BLaER1 (cell line): ENCODE results near the gene CMTM2.
"Not testable (repeated sequence)": the region's sequence is repeated elsewhere in the genome, so short reads cannot be mapped to it uniquely, and the experiment has no call there.

Source experiments
- H3K27ac ChIP-seq: shearing (Covaris generic); formaldehyde crosslinking; 2 replicates; pipeline ENCODE4 v1.8.1; 2022
- H3K27me3 ChIP-seq: shearing (Covaris generic); formaldehyde crosslinking; 2 replicates; pipeline ENCODE4 v1.8.1; 2022
- H3K36me3 ChIP-seq: shearing (Covaris generic); formaldehyde crosslinking; 2 replicates; pipeline ENCODE4 v1.8.1; 2022
- H3K4me1 ChIP-seq: shearing (Covaris generic); formaldehyde crosslinking; 2 replicates; pipeline ENCODE4 v1.8.1; 2022
- H3K4me2 ChIP-seq: shearing (Covaris generic); formaldehyde crosslinking; 2 replicates; pipeline ENCODE4 v1.8.1; 2022
- H3K4me3 ChIP-seq: shearing (Covaris generic); formaldehyde crosslinking; 2 replicates; pipeline ENCODE4 v1.8.1; 2022
- H3K9ac ChIP-seq: shearing (Covaris generic); formaldehyde crosslinking; 2 replicates; pipeline ENCODE4 v1.8.1; 2022
- H3K9me3 ChIP-seq: shearing (Covaris generic); formaldehyde crosslinking; 2 replicates; pipeline ENCODE4 v1.8.1; 2022
- H4K20me1 ChIP-seq: shearing (Covaris generic); formaldehyde crosslinking; 2 replicates; pipeline ENCODE4 v1.8.1; 2022
- Cebpa-rat ChIP-seq: shearing (Covaris generic); IDR thresholded peaks from 2 replicates; pipeline ENCODE4 v1.8.1; 2022

Gene CMTM2

DNA sequence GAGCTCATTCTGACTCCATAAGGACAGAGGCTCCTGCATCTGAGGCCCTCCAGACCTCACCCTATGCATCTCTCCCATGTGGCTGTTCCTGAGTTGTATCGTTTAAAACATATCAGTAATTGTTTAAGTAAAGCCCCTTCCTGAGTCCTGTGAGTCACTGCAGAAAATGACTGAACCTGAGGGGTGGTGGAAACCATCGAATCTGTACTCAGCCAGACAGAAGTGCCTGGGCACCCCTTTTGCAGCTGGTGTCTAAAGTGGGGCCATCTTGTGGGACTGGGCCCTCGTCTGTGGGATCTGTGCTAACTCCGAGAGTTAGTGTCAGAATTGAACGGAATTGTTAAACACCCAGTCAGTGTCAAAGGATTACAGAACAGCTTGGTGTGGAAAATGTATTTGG lies 50.6 kb downstream of the CMTM2 start:
- Histone ChIP-seq H3K4me3 (no peak overlapping the region), H3K27me3 (no peaks in the 10 kb centered on the region), H3K9ac (no peak overlapping the region), H4K20me1 (no peaks in the 10 kb centered on the region), H3K36me3 (no peaks in the 10 kb centered on the region), H3K27ac (no peak overlapping the region), H3K4me2 (no peak overlapping the region), H3K4me1 (no peaks in the 10 kb centered on the region), H3K9me3 (no peaks in the 10 kb centered on the region)
- no peak for TF ChIP-seq Cebpa-rat

DNA sequence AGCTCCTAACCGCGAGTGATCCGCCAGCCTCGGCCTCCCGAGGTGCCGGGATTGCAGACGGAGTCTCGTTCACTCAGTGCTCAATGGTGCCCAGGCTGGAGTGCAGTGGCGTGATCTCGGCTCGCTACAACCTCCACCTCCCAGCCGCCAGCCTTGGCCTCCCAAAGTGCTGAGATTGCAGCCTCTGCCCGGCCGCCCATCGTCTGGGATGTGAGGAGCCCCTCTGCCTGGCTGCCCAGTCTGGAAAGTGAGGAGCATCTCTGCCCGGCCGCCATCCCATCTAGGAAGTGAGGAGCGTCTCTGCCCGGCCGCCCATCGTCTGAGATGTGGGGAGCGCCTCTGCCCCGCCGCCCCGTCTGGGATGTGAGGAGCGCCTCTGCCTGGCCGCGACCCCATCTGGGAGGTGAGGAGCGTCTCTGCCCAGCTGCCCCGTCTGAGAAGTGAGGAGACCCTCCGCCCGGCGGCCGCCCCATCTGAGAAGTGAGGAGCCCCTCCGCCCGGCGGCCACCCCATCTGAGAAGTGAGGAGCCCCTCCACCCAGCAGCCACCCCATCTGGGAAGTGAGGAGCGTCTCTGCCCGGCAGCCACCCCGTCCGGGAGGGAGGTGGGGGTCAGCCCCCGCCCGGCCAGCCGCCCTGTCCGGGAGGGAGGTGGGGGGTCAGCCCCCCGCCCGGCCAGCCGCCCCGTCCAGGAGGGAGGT lies 51.4 kb downstream of the CMTM2 start:
- H3K9ac ChIP-seq, H3K36me3 ChIP-seq: not testable (repeated sequence)

GRCh38 chr16:66631558-66631957 lies 52.3 kb downstream of the CMTM2 start:
- H3K9me3 ChIP-seq, H3K4me2 ChIP-seq, H3K4me3 ChIP-seq, H3K36me3 ChIP-seq, H3K4me1 ChIP-seq, H3K27ac ChIP-seq, H3K27me3 ChIP-seq, H4K20me1 ChIP-seq, H3K9ac ChIP-seq: not testable (repeated sequence)

More for the DNA sequence above, 51.4 kb downstream of the CMTM2 start:
- not testable (repeated sequence) for H3K4me2 ChIP-seq, H3K4me1 ChIP-seq, H3K9me3 ChIP-seq, H3K27me3 ChIP-seq, H4K20me1 ChIP-seq, H3K27ac ChIP-seq, H3K4me3 ChIP-seq

DNA sequence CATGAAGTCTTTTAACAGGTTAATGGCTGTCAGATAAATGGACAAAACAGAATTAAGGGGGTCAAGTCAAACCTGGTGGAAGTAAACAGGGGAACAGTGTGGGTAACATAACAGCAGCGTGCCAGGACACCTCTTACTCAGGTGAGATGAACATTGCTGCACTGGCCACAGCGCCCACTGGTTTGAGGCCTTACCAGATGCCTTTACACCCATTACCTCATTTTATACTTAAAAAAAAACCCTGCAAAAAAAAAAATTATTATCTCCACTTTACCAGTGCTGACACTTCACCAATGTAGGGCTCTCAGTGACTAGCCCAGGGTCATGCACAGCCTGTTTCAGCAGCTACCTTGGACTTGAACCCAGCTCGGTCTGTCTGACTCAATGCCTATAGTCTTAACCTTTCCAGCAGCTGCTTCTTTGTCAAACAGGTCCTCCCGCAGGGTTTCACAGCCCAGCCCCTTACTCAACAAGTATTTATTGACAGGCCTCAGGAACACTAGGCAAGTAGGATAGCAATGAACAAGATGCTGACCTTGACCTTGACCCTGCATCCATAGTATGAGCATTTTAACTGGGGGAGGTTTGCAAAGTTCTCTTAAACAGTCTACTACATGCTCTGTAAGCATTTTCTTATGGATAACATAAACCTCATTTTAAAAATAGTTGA lies 55.4 kb downstream of the CMTM2 start:
- no peaks in the 10 kb centered on the region for H3K27me3 ChIP-seq
- no peak overlapping the region for H3K9ac ChIP-seq
- H3K4me2 ChIP-seq, result no peak overlapping the region
- no peaks in the 10 kb centered on the region for H3K36me3 ChIP-seq
- no peak for TF ChIP-seq Cebpa-rat
- H3K27ac ChIP-seq, result no peak overlapping the region
- no peak overlapping the region for H3K4me3 ChIP-seq
- peaks cover 4% of the 10 kb centered on the region; the same call in 1 of the 2 replicates for H3K4me1 ChIP-seq
- H4K20me1 ChIP-seq, result peaks cover 6% of the 10 kb centered on the region; the same call in 1 of the 2 replicates
- H3K9me3 ChIP-seq, result no peaks in the 10 kb centered on the region

GRCh38 chr16:66635406-66635805 lies 56.1 kb downstream of the CMTM2 start:
- no peaks in the 10 kb centered on the region for H3K27me3 ChIP-seq
- H3K4me2 ChIP-seq, result no peak overlapping the region
- no peak for TF ChIP-seq Cebpa-rat
- no peak overlapping the region for H3K9ac ChIP-seq
- H3K36me3 ChIP-seq, result no peaks in the 10 kb centered on the region
- no peak overlapping the region for H3K4me3 ChIP-seq
- H4K20me1 ChIP-seq, result peaks cover 6% of the 10 kb centered on the region; the same call in 1 of the 2 replicates
- H3K4me1 ChIP-seq, result peaks cover 4% of the 10 kb centered on the region; the same call in 1 of the 2 replicates
- H3K27ac ChIP-seq, result no peak overlapping the region
- H3K9me3 ChIP-seq, result no peaks in the 10 kb centered on the region

GRCh38 chr16:66636199-66636598 lies 56.9 kb downstream of the CMTM2 start:
- TF ChIP-seq Cebpa-rat, result no peak
- no peak overlapping the region for H3K9ac ChIP-seq
- peaks cover 4% of the 10 kb centered on the region; the same call in 1 of the 2 replicates for H3K4me1 ChIP-seq
- no peaks in the 10 kb centered on the region for H3K9me3 ChIP-seq
- no peak overlapping the region for H3K27ac ChIP-seq
- no peaks in the 10 kb centered on the region for H3K36me3 ChIP-seq
- no peak overlapping the region for H3K4me2 ChIP-seq
- H3K4me3 ChIP-seq, result no peak overlapping the region
- no peaks in the 10 kb centered on the region for H3K27me3 ChIP-seq
- peaks cover 6% of the 10 kb centered on the region; the same call in 1 of the 2 replicates for H4K20me1 ChIP-seq

DNA sequence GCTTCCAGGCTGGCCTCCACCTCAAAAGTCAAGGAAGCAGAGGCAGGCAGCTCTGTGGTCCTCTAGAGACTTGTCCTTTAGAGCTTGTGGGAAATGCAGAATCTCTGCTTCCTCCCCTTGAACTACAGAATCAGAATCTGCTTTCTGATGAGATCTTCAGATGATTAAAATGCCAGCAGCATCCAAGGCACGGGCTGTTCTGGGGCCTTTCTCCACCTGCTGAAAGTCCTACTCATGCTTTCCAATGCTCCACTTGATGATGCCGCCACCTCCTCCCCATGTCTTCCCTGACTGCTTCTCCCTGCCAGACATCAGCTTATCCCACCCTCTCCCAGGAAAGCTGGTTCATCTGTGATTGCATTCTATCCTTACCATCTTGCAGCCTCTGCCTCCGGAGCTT lies 58.5 kb downstream of the CMTM2 start:
- H3K4me1 ChIP-seq, result peaks cover 4% of the 10 kb centered on the region; the same call in 1 of the 2 replicates
- no peak overlapping the region for H3K4me3 ChIP-seq
- H3K27ac ChIP-seq, result no peak overlapping the region
- H4K20me1 ChIP-seq, result peaks cover 6% of the 10 kb centered on the region; the same call in 1 of the 2 replicates
- no peaks in the 10 kb centered on the region for H3K9me3 ChIP-seq
- no peak overlapping the region for H3K9ac ChIP-seq
- no peaks in the 10 kb centered on the region for H3K36me3 ChIP-seq
- H3K27me3 ChIP-seq, result no peaks in the 10 kb centered on the region
- TF ChIP-seq Cebpa-rat, result no peak
- H3K4me2 ChIP-seq, result no peak overlapping the region
